Measurements from ENCODE around the gene CYP27B1. TPM values are rescaled to one million over a fixed set of nuclear protein-coding genes. Genes with fewer than 3 reads are reported as not detected.

CYP27B1 gene
- total and polyA plus RNA-seq, 7 experiments from 2014 or later: 0.20 to 2.6 (median 1.6) TPM; not detected in 1

GRCh38 chr12:57782243-57782607, 15.3 kb upstream of the CYP27B1 start:
- H3K27ac ChIP-seq (ENCODE audit: low read depth, low read length): peak overlapping the region; percentile 52
- peak overlapping the region; percentile 96 to 100 (median 99) for H3K4me3 Mint-ChIP-seq
- peaks cover 0 to 8% (median 0%) of the 10 kb centered on the region in 11 donors for H3K9me3 Mint-ChIP-seq
- peaks cover 36 to 40% of the 10 kb centered on the region in 2 donors for H3K4me1 ChIP-seq (ENCODE audit: control insufficient read depth in 2 of 2, insufficient read depth in 2 of 2, low read length in 2 of 2)
- H3K36me3 ChIP-seq (ENCODE audit: control insufficient read depth in 2 of 3, insufficient read depth in 3 of 3, low read length in 3 of 3): peaks cover 7 to 25% (median 17%) of the 10 kb centered on the region in 3 experiments
- no peaks in the 10 kb centered on the region for H3K9me3 ChIP-seq (ENCODE audit: control insufficient read depth in 2 of 3, low read length in 3 of 3)
- intact Hi-C loops (cut with micrococcal nuclease): loop anchor here (1.0 to 2.0 kb wide), 7 partner anchors 10 to 123 kb away; partner anchors contain the start of genes CDK4 (in 2 of the 2), EEF1AKMT3 (in 2 of the 2), METTL1 (in 2 of the 2) and CTDSP2 (in 1 of the 2)
- CTCF ChIA-PET: interaction anchor here (0.7 to 2.8 kb wide), 13 partner anchors 10 to 196 kb away, joined by 3 to 10 read pairs (median 4); partner anchors contain the start of genes EEF1AKMT3 and METTL1
- H3K27ac Mint-ChIP-seq: peak overlapping the region; percentile 95 to 100 (median 99)
- POLR2A ChIA-PET: interaction anchor here (1.0 to 2.6 kb wide), 6 partner anchors 18 to 115 kb away, joined by 4 to 8 read pairs (median 7); no protein-coding TSS in a partner anchor
- H3K4me1 Mint-ChIP-seq: peaks cover 23 to 64% (median 48%) of the 10 kb centered on the region in 7 donors
- H3K36me3 Mint-ChIP-seq: peaks cover 3 to 15% (median 10%) of the 10 kb centered on the region in 5 donors
- H3K27me3 Mint-ChIP-seq: no peaks in the 10 kb centered on the region
- ATAC-seq (no peak), DNase-seq (no peak)
- no peaks in the 10 kb centered on the region for H3K27me3 ChIP-seq (ENCODE audit: control insufficient read depth in 2 of 2, insufficient read depth in 2 of 2, low read length in 2 of 2)
- peak overlapping the region; percentile 97 for H3K4me3 ChIP-seq (ENCODE audit: low read length)

- intact Hi-C loops (cut with micrococcal nuclease): loop anchor here (1.0 to 2.0 kb wide), 7 partner anchors 10 to 124 kb away; partner anchors contain the start of genes CDK4 (in 2 of the 2), EEF1AKMT3 (in 2 of the 2), METTL1 (in 2 of the 2) and CTDSP2 (in 1 of the 2)
- Histone ChIP-seq H3K4me3 (ENCODE audit: low read length) (peak overlapping the region; percentile 97), H3K9me3 (ENCODE audit: control insufficient read depth in 2 of 3, low read length in 3 of 3) (no peaks in the 10 kb centered on the region), H3K4me1 (ENCODE audit: control insufficient read depth in 2 of 2, insufficient read depth in 2 of 2, low read length in 2 of 2) (peaks cover 36 to 40% of the 10 kb centered on the region in 2 donors), H3K36me3 (ENCODE audit: control insufficient read depth in 2 of 3, insufficient read depth in 3 of 3, low read length in 3 of 3) (peaks cover 3 to 20% (median 14%) of the 10 kb centered on the region in 3 experiments), H3K27me3 (ENCODE audit: control insufficient read depth in 2 of 2, insufficient read depth in 2 of 2, low read length in 2 of 2) (no peaks in the 10 kb centered on the region), H3K27ac (ENCODE audit: low read depth, low read length) (peak overlapping the region; percentile 52)
- Mint-ChIP-seq H3K27ac (peak overlapping the region; percentile 78 to 100 (median 99)), H3K4me1 (peaks cover 23 to 61% (median 48%) of the 10 kb centered on the region in 7 donors), H3K27me3 (no peaks in the 10 kb centered on the region), H3K9me3 (peaks cover 0 to 8% (median 0%) of the 10 kb centered on the region in 11 donors), H3K4me3 (peak overlapping the region; percentile 38 to 100 (median 98)), H3K36me3 (peaks cover 0 to 15% (median 9%) of the 10 kb centered on the region in 5 donors)
- DNase-seq (no peak), ATAC-seq (no peak)
- POLR2A ChIA-PET: interaction anchor here (0.7 to 2.6 kb wide), 10 partner anchors 10 to 149 kb away, joined by 3 to 8 read pairs (median 4); partner anchors contain the start of genes B4GALNT1, CYP27B1, EEF1AKMT3 and METTL1
- CTCF ChIA-PET: interaction anchor here (0.6 to 2.8 kb wide), 15 partner anchors 9 to 196 kb away, joined by 3 to 10 read pairs (median 5); partner anchors contain the start of genes EEF1AKMT3 and METTL1
These were observed 14.9 kb upstream of the CYP27B1 start for GRCh38 chr12:57781801-57782200.

- peaks cover 0 to 8% (median 0%) of the 10 kb centered on the region in 11 donors for H3K9me3 Mint-ChIP-seq
- POLR2A ChIA-PET: interaction anchor here (0.7 to 2.6 kb wide), 10 partner anchors 9 to 149 kb away, joined by 3 to 8 read pairs (median 4); partner anchors contain the start of genes B4GALNT1, CYP27B1, EEF1AKMT3 and METTL1
- peak overlapping the region; percentile 78 to 100 (median 99) for H3K27ac Mint-ChIP-seq
- DNase-seq (peak in 2 of 9 donors; percentile 12 to 25), ATAC-seq (no peak)
- peaks cover 0 to 11% (median 5%) of the 10 kb centered on the region in 5 donors for H3K36me3 Mint-ChIP-seq
- H3K9me3 ChIP-seq (ENCODE audit: control insufficient read depth in 2 of 3, low read length in 3 of 3): no peaks in the 10 kb centered on the region
- H3K36me3 ChIP-seq (ENCODE audit: control insufficient read depth in 2 of 3, insufficient read depth in 3 of 3, low read length in 3 of 3): peaks cover 0 to 15% (median 9%) of the 10 kb centered on the region in 3 experiments
- peak overlapping the region; percentile 7 to 100 (median 98) for H3K4me3 Mint-ChIP-seq
- intact Hi-C loops (cut with micrococcal nuclease): no loop called here
- peak overlapping the region; percentile 19 for H3K4me3 ChIP-seq (ENCODE audit: low read length)
- H3K27ac ChIP-seq (ENCODE audit: low read depth, low read length): peak overlapping the region; percentile 52
- peaks cover 36 to 40% of the 10 kb centered on the region in 2 donors for H3K4me1 ChIP-seq (ENCODE audit: control insufficient read depth in 2 of 2, insufficient read depth in 2 of 2, low read length in 2 of 2)
- H3K27me3 ChIP-seq (ENCODE audit: control insufficient read depth in 2 of 2, insufficient read depth in 2 of 2, low read length in 2 of 2): no peaks in the 10 kb centered on the region
- peaks cover 25 to 58% (median 46%) of the 10 kb centered on the region in 7 donors for H3K4me1 Mint-ChIP-seq
- CTCF ChIA-PET: interaction anchor here (0.6 to 2.8 kb wide), 15 partner anchors 9 to 124 kb away, joined by 3 to 10 read pairs (median 5); partner anchors contain the start of genes EEF1AKMT3 and METTL1
- no peaks in the 10 kb centered on the region for H3K27me3 Mint-ChIP-seq
These were observed 14.4 kb upstream of the CYP27B1 start for GRCh38 chr12:57781244-57781643.

- Histone ChIP-seq H3K9me3 (ENCODE audit: control insufficient read depth in 2 of 3, low read length in 3 of 3) (no peaks in the 10 kb centered on the region), H3K4me3 (ENCODE audit: low read length) (no peak overlapping the region)
- intact Hi-C loops (cut with micrococcal nuclease): no loop called here
These were observed 13.5 kb upstream of the CYP27B1 start for GRCh38 chr12:57780284-57780897.

GRCh38 chr12:57779736-57780135, 12.9 kb upstream of the CYP27B1 start:
- no peak for DNase-seq
- ChIA-PET CTCF (interaction anchor here (0.6 to 2.4 kb wide), 2 partner anchors 23 to 73 kb away, joined by 3 to 7 read pairs; no protein-coding TSS in a partner anchor), POLR2A (interaction anchor here (0.8 to 2.1 kb wide), 3 partner anchors 8 to 23 kb away, joined by 3 to 5 read pairs (median 3); partner anchors contain the start of genes EEF1AKMT3 and METTL1)
- peaks cover 36 to 40% of the 10 kb centered on the region in 2 donors for H3K4me1 ChIP-seq (ENCODE audit: control insufficient read depth in 2 of 2, insufficient read depth in 2 of 2, low read length in 2 of 2)
- no peaks in the 10 kb centered on the region for H3K9me3 ChIP-seq (ENCODE audit: control insufficient read depth in 2 of 3, low read length in 3 of 3)
- peaks cover 0 to 5% (median 0%) of the 10 kb centered on the region in 3 experiments for H3K36me3 ChIP-seq (ENCODE audit: control insufficient read depth in 2 of 3, insufficient read depth in 3 of 3, low read length in 3 of 3)
- H3K9me3 Mint-ChIP-seq: peaks cover 0 to 8% (median 0%) of the 10 kb centered on the region in 11 donors
- intact Hi-C loops (cut with micrococcal nuclease): no loop called here
- peaks cover 28 to 57% (median 50%) of the 10 kb centered on the region in 7 donors for H3K4me1 Mint-ChIP-seq
- H3K27ac ChIP-seq (ENCODE audit: low read depth, low read length): peak overlapping the region; percentile 8
- H3K27me3 ChIP-seq (ENCODE audit: control insufficient read depth in 2 of 2, insufficient read depth in 2 of 2, low read length in 2 of 2): no peaks in the 10 kb centered on the region
- H3K27me3 Mint-ChIP-seq: no peaks in the 10 kb centered on the region
- no peak overlapping the region for H3K4me3 Mint-ChIP-seq
- no peak for ATAC-seq
- H3K27ac Mint-ChIP-seq: peak overlapping the region in 8 of 9 donors; percentile 21 to 99 (median 88)
- H3K4me3 ChIP-seq (ENCODE audit: low read length): no peak overlapping the region
- peaks cover 0 to 16% (median 5%) of the 10 kb centered on the region in 5 donors for H3K36me3 Mint-ChIP-seq

More at GRCh38 chr12:57780284-57780897, 13.5 kb upstream of the CYP27B1 start:
- H3K27me3 ChIP-seq (ENCODE audit: control insufficient read depth in 2 of 2, insufficient read depth in 2 of 2, low read length in 2 of 2): no peaks in the 10 kb centered on the region
- ATAC-seq (no peak), DNase-seq (no peak)
- peaks cover 0 to 8% (median 0%) of the 10 kb centered on the region in 11 donors for H3K9me3 Mint-ChIP-seq
- peaks cover 0 to 6% (median under 1%) of the 10 kb centered on the region in 3 experiments for H3K36me3 ChIP-seq (ENCODE audit: control insufficient read depth in 2 of 3, insufficient read depth in 3 of 3, low read length in 3 of 3)
- no peaks in the 10 kb centered on the region for H3K27me3 Mint-ChIP-seq
- POLR2A ChIA-PET: interaction anchor here (0.6 to 2.2 kb wide), 3 partner anchors 8 to 59 kb away, joined by 3 to 8 read pairs (median 5); partner anchors contain the start of genes EEF1AKMT3 and METTL1
- H3K4me1 ChIP-seq (ENCODE audit: control insufficient read depth in 2 of 2, insufficient read depth in 2 of 2, low read length in 2 of 2): peaks cover 36 to 40% of the 10 kb centered on the region in 2 donors
- CTCF ChIA-PET: interaction anchor here (0.6 to 2.4 kb wide), 3 partner anchors 18 to 34 kb away, joined by 4 to 7 read pairs (median 5); no protein-coding TSS in a partner anchor
- peaks cover 0 to 16% (median 5%) of the 10 kb centered on the region in 5 donors for H3K36me3 Mint-ChIP-seq
- H3K27ac Mint-ChIP-seq: peak overlapping the region; percentile 72 to 100 (median 97)
- peak overlapping the region; percentile 8 for H3K27ac ChIP-seq (ENCODE audit: low read depth, low read length)
- peak overlapping the region in 6 of 10 donors; percentile 4 to 100 (median 62) for H3K4me3 Mint-ChIP-seq
- H3K4me1 Mint-ChIP-seq: peaks cover 28 to 57% (median 50%) of the 10 kb centered on the region in 7 donors

- H3K9me3 ChIP-seq (ENCODE audit: control insufficient read depth in 2 of 3, low read length in 3 of 3): no peaks in the 10 kb centered on the region
- Mint-ChIP-seq H3K4me1 (peaks cover 29 to 52% (median 44%) of the 10 kb centered on the region in 7 donors), H3K36me3 (peaks cover 0 to 10% (median 3%) of the 10 kb centered on the region in 5 donors), H3K27me3 (peaks cover 0 to 2% (median 0%) of the 10 kb centered on the region in 5 donors), H3K9me3 (peaks cover 0 to 6% (median 0%) of the 10 kb centered on the region in 11 donors), H3K4me3 (no peak overlapping the region), H3K27ac (no peak overlapping the region)
- peaks cover 25 to 30% of the 10 kb centered on the region in 2 donors for H3K4me1 ChIP-seq (ENCODE audit: control insufficient read depth in 2 of 2, insufficient read depth in 2 of 2, low read length in 2 of 2)
- no peak for DNase-seq
- H3K4me3 ChIP-seq (ENCODE audit: low read length): no peak overlapping the region
- H3K27me3 ChIP-seq (ENCODE audit: control insufficient read depth in 2 of 2, insufficient read depth in 2 of 2, low read length in 2 of 2): no peaks in the 10 kb centered on the region
- intact Hi-C loops (cut with micrococcal nuclease): no loop called here
- H3K27ac ChIP-seq (ENCODE audit: low read depth, low read length): no peak overlapping the region
- ChIA-PET CTCF (no interaction called here), POLR2A (interaction anchor here (0.7 to 0.8 kb wide), 2 partner anchors 19 to 20 kb away, joined by 3 to 5 read pairs; no protein-coding TSS in a partner anchor)
- ATAC-seq: no peak
- peaks cover 0 to 4% (median 0%) of the 10 kb centered on the region in 3 experiments for H3K36me3 ChIP-seq (ENCODE audit: control insufficient read depth in 2 of 3, insufficient read depth in 3 of 3, low read length in 3 of 3)
These were observed 11.0 kb upstream of the CYP27B1 start for GRCh38 chr12:57777911-57778310.
